ENCODE results near the gene DAO. TPM values are rescaled to one million over a fixed set of nuclear protein-coding genes. Genes with fewer than 3 reads are reported as not detected.

DAO gene
- total and polyA plus RNA-seq, 3 donors from 2014 or later: 0.46 to 0.81 (median 0.79) TPM

- no peaks in the 10 kb centered on the region for H3K36me3 ChIP-seq (ENCODE audit: low read depth, missing control alignments)
- no peak overlapping the region for H3K27ac ChIP-seq
- H3K4me1 ChIP-seq: no peaks in the 10 kb centered on the region
- H3K9me3 ChIP-seq: no peaks in the 10 kb centered on the region
- WGBS, 2 donors: 64 to 78% methylated on average over 1 of the region's 1 CpG
- H3K4me3 ChIP-seq: no peak overlapping the region
- DNase-seq: no peak
- H3K27me3 ChIP-seq: no peaks in the 10 kb centered on the region
- intact Hi-C loops (cut with DNase I; ENCODE audit: low total_unique reads): no loop called here
- TF ChIP-seq, protein P1, sequence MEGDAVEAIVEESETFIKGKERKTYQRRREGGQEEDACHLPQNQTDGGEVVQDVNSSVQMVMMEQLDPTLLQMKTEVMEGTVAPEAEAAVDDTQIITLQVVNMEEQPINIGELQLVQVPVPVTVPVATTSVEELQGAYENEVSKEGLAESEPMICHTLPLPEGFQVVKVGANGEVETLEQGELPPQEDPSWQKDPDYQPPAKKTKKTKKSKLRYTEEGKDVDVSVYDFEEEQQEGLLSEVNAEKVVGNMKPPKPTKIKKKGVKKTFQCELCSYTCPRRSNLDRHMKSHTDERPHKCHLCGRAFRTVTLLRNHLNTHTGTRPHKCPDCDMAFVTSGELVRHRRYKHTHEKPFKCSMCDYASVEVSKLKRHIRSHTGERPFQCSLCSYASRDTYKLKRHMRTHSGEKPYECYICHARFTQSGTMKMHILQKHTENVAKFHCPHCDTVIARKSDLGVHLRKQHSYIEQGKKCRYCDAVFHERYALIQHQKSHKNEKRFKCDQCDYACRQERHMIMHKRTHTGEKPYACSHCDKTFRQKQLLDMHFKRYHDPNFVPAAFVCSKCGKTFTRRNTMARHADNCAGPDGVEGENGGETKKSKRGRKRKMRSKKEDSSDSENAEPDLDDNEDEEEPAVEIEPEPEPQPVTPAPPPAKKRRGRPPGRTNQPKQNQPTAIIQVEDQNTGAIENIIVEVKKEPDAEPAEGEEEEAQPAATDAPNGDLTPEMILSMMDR (IDR thresholded peaks at IDR 0.05): no peak
- no peak for TF ChIP-seq POLR2A (IDR thresholded peaks at IDR 0.05)
Observed at GRCh38 chr12:108939594-108939993, 59.7 kb downstream of the DAO start.

- H3K4me1 ChIP-seq: no peaks in the 10 kb centered on the region
- H3K36me3 ChIP-seq (ENCODE audit: low read depth, missing control alignments): no peaks in the 10 kb centered on the region
- DNase-seq: no peak
- no peak overlapping the region for H3K4me3 ChIP-seq
- intact Hi-C loops (cut with DNase I; ENCODE audit: low total_unique reads): no loop called here
- H3K9me3 ChIP-seq: no peaks in the 10 kb centered on the region
- no peak for TF ChIP-seq POLR2A (IDR thresholded peaks at IDR 0.05)
- TF ChIP-seq, protein P1 (IDR thresholded peaks at IDR 0.05): no peak
- WGBS, 2 donors: 34 to 50% methylated on average over 1 of the region's 1 CpG
- no peaks in the 10 kb centered on the region for H3K27me3 ChIP-seq
- H3K27ac ChIP-seq: no peak overlapping the region
Observed at GRCh38 chr12:108940138-108940537, 60.2 kb downstream of the DAO start.

GRCh38 chr12:108947097-108947496 lies 67.2 kb downstream of the DAO start:
- DNase-seq: no peak
- 71 to 72% methylated on average over 1 of the region's 1 CpG for WGBS, 2 donors
- H3K9me3 ChIP-seq: no peaks in the 10 kb centered on the region
- H3K4me3 ChIP-seq: no peak overlapping the region
- no peaks in the 10 kb centered on the region for H3K4me1 ChIP-seq
- intact Hi-C loops (cut with DNase I; ENCODE audit: low total_unique reads): no loop called here
- TF ChIP-seq, protein P1 (IDR thresholded peaks at IDR 0.05): no peak
- no peak for TF ChIP-seq POLR2A (IDR thresholded peaks at IDR 0.05)
- no peak overlapping the region for H3K27ac ChIP-seq
- no peaks in the 10 kb centered on the region for H3K27me3 ChIP-seq
- H3K36me3 ChIP-seq (ENCODE audit: low read depth, missing control alignments): no peaks in the 10 kb centered on the region

DNA sequence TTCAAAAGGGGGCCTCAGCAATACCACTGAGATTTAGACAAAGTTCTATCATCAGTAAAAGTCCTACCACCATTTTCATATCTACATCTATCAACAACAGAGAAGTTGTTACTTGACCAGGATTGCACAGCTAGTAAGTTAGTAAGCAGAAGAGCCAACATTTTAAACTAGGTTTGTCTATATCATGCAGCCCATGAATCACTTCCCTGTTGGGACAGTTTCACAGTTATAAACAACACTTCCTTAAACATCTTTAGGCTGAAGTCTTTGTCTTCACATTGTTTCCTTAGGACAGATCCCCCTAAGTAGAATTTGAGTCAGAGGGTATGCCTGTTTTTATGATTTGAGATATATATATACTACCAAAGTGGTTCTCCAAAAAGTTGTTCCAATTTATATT lies 68.5 kb downstream of the DAO start:
- H3K36me3 ChIP-seq (ENCODE audit: low read depth, missing control alignments): no peaks in the 10 kb centered on the region
- H3K27me3 ChIP-seq: no peaks in the 10 kb centered on the region
- no peak overlapping the region for H3K4me3 ChIP-seq
- TF ChIP-seq POLR2A (IDR thresholded peaks at IDR 0.05): no peak
- TF ChIP-seq, protein P1 (IDR thresholded peaks at IDR 0.05): no peak
- no peak for DNase-seq
- no peak overlapping the region for H3K27ac ChIP-seq
- intact Hi-C loops (cut with DNase I; ENCODE audit: low total_unique reads): no loop called here
- no peaks in the 10 kb centered on the region for H3K9me3 ChIP-seq
- H3K4me1 ChIP-seq: no peaks in the 10 kb centered on the region

GRCh38 chr12:108949976-108950375 lies 70.1 kb downstream of the DAO start:
- DNase-seq: no peak
- H3K27ac ChIP-seq: no peak overlapping the region
- H3K4me3 ChIP-seq: no peak overlapping the region
- H3K36me3 ChIP-seq (ENCODE audit: low read depth, missing control alignments): no peaks in the 10 kb centered on the region
- intact Hi-C loops (cut with DNase I; ENCODE audit: low total_unique reads): no loop called here
- 92 to 100% methylated on average over 1 of the region's 1 CpG for WGBS, 2 donors
- no peaks in the 10 kb centered on the region for H3K27me3 ChIP-seq
- H3K4me1 ChIP-seq: no peaks in the 10 kb centered on the region
- no peaks in the 10 kb centered on the region for H3K9me3 ChIP-seq
- TF ChIP-seq, protein P1 (IDR thresholded peaks at IDR 0.05): no peak
- no peak for TF ChIP-seq POLR2A (IDR thresholded peaks at IDR 0.05)

Data from testis (tissue), 3 donors.